HT-29 (cell line): ENCODE results near the gene LBHD2. TPM values are rescaled to one million over a fixed set of nuclear protein-coding genes. Genes with fewer than 3 reads are reported as not detected.
A peak's percentile ranks its signal among the peaks of the same experiment; 100 is the strongest.
"Not testable (repeated sequence)": the region's sequence is repeated elsewhere in the genome, so short reads cannot be mapped to it uniquely, and the experiment has no call there.

ENCODE experiments used
- DNase-seq: peaks from one replicate; pipeline ENCODE4 v3.0.0-alpha.2; 2015; ENCODE audit warnings: low spot score
- total RNA-seq: library from RNA; depleted of rRNA; stranded (reverse); fragments of >200 nt; shearing (Covaris generic); gene quantifications from 2 replicates; pipeline ENCODE4 v1.2.3, GENCODE V29; 2014

Gene LBHD2
- total RNA-seq, 1 experiment from 2014 or later: not detected

DNA sequence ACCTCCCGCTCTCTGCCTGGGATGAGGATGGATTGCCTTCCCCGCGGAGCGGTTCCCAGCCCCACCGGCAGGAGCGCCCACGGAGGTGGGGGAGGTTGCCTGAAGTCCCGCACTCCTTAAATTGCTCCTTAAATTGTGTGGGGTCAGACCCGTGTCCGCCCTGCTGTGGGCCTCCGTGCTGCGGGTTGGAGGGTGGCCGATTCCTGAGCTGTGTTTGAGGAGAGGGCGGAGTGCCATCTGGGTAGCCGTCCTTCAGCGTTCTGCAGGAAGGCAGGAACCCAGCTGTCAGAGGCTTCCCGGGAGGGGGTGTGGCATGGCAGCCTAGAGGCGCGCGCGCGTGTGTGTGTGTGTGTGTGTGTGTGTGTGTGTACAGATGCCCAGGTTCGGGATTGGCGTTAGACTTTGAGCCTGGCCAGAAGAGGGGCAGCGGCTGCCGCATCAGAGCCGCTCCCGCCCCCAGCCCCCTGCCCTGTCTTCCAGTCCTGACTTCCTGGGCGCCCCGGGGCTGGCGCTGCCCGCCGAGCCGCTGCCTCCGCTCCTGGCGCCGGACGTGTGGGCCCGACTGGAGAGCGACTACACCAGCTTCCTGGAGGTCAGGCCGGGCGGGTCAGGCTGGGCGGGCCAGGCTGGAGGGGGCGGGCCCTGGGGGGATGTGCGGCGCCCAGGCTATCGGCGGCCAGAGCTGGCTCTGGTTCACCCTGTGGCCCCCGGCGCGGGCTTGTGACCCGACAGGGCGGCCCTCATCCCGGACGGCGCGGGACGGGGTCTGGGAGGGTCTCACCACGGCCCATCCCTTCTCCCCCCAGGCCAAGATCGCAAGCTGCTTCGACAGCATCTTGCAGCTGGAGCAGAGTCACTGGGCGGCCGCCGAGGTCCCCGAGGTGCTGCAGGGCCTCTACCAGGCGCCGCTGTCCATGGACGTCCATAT is 19.7 kb downstream of the LBHD2 start:
- DNase-seq: no peak

DNA sequence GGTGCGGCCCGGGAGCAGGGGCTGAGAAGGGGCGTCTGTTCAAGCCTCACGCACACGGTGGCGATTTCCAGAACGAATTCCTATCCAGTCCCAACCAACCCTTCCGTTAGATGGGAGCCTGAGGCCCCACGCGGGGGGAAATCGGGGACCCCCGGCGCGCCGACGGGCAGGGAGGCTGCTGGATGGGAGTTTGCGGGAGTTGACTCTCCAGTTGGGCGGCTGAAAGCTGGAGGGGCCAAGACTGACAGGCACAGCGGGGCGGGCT is 20.3 kb downstream of the LBHD2 start:
- no peak for DNase-seq

DNA sequence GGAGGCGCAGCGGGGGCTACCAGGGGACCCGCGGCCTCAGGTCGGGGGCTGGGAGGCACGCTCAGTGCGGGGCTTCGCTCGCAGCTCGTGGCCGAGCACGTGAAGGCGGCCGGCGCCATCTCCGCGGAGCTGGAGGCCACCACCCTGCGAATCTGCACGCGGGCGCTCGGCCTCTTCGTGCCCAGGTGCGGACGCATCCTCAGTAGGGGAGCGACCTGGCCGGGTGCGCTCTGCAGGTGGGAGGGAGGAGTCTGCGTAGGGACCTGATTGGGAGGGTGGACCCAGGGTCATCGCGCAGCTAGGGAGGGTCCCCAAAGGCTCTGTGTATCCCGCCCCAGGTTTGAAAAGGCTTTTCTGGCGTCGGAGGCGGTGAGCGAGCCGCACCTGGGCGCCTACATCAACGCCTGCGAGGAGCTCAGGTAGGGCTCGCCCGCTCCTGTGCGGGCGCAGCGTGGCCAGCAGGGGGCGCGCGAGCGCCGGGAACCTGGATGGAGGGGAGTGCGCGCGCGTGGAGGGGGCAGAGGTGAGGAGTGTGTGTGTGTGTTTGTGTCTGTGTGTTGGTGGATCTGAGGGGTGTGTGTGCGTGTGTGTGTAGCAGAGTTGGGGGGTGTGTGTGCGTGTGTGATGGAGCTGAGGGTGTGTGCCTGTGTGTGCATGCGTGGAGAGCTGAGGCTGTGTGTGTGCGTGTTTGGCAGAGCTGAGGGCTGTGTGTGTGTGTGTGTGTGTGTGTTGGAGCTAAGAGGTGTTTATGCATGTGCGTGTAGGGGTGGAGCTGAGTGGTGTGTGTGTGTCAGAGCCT is 20.8 kb downstream of the LBHD2 start:
- peak; percentile 74 for DNase-seq

DNA sequence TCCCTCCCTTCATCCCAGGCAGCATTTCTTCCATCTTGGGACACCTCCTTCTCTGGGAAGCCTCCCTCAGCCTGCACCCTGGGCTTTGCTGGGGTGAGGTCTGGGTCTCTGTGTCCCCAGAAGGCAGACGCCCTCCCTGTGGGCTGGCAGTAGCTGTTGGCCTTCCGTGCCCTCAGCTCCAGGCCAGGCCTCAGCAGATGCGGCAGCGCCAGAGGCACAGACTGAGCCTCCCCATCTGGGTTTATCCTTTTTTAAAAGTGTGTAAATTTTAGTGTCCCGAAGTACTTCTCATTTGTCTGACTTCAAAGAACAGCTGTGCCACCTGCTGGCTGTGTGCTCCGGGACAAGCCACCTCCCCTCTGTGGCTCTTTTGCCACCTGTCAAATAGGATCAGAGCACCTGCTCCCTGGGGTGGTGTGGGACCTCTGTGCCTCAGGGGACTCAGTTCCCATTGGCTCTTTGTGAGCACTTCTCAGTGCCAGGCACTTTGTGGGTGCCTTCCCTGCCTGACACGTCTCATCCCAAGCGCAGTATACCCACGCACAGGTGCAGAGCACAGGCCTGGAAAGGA is 21.7 kb downstream of the LBHD2 start:
- DNase-seq: peak; percentile 30

DNA sequence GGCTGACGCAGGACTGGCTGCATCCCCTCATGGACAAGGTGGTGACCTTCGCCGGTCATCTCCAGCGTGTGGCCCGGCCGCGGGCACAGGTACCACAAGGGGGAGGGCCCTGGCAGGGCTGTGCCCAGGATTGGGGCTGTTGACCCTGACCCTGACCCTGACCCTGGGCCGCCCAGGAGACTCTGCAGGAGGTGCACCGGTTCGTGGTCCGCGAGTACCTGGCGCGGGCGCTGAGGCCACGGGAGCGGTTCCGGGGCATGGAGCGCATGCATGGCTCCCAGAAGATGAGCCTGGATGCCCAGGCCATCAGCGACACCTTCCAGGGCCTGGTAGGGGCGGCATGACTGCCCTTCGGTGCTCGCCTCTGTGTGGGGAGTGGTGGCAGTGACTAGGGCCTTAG is 23.4 kb downstream of the LBHD2 start:
- no peak for DNase-seq

DNA sequence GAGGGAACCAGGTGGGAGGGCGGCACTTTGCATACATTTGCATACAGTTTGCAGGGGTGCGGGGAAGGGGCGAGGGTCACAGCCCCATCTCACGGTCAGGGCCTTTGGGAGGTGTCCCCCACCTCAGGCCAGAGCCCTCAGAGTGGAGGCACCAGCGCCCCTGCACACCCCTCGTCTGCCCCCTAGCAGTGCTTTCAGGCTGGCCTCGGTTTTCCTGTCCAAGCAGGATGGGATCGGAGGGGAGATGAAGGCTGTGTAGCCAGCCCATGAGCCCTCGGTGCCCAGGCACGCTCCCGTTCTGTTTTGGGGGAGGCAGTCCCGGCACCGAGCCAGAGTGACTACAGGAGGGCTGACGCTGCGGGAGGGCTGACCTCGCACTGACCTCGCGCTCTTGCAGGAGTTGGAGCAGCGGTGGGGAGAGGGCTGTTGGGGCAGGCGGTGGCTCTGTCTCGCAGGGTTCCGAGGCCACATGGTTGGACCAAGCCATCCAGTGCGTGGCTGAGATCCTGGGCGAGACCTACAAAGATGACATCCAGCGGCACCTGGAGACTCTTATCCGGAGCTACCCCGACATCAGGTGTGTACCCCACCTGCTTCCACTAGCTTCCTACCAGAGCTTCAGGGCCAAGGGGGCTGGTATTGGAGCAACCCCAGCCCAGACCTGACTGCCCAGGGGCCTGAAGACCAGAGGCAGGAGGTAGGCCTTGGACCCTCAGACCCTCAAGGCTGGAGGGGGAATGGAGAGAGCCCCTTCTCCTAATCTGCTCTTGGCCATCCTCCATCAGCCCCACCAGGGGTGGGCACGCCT is 24.1 kb downstream of the LBHD2 start:
- no peak for DNase-seq

DNA sequence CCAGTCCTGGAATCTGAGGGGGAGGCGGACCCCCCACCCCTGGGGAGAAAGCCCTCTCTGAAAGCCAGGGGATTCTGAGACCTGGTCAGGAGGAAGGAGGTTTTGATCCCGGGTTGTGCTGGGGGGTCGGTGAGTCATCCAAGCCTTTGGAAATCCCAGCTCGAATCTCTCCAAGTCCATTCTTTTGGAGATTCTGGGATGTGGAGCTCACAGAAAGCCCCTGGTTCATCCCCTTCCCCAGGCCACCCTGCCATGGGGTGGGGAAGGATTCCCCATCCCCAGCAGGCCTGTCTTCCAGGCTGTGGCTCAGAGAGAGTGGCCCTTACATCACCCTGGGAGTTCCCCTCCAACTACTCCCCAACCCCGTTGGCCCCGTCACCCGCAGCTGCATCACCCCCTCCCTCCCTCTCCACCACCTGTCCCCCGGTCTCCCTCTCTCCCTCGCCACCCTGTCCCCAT is 24.8 kb downstream of the LBHD2 start:
- DNase-seq: no peak

DNA sequence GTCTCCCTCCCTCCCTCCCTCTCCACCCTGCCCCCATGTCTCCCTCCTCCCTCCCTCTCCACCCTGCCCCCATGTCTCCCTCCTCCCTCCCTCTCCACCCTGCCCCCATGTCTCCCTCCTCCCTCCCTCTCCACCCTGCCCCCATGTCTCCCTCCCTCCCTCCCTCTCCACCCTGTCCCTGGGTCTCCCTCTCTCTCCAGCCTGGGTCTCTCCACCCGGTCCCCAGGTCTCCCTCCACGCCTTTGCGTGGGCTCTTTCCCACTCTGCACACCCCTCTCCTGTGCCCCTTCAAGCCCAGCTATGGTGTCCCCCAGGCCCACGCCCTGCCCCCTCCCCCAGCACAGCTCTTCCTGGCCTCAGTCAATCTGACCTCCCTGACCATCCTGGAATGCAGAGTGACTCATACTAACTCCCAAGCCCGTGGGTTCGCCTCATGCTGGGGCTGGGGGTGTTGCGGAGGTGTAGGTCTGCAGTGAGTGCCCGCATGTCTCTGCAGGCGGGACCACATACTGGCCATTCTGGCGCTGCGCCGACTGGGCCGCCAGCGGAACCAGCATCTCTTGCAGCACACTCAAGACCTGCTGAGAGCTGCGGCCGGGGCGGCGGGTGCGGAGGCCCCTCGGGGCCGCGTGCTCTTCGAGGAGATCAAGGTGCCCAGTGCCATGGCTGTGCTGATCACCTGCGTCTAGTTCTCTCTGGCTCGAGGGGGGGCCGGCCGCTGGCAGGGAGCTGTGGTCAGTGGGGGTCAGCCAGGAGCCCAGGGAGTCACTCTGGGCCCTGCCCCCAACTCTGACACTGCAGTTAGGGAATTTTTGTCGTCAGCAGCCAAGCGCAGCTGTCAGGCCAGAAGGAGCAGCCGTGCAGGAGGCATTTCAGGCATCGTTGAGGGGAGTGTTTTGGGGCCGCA is 25.8 kb downstream of the LBHD2 start:
- no peak for DNase-seq

DNA sequence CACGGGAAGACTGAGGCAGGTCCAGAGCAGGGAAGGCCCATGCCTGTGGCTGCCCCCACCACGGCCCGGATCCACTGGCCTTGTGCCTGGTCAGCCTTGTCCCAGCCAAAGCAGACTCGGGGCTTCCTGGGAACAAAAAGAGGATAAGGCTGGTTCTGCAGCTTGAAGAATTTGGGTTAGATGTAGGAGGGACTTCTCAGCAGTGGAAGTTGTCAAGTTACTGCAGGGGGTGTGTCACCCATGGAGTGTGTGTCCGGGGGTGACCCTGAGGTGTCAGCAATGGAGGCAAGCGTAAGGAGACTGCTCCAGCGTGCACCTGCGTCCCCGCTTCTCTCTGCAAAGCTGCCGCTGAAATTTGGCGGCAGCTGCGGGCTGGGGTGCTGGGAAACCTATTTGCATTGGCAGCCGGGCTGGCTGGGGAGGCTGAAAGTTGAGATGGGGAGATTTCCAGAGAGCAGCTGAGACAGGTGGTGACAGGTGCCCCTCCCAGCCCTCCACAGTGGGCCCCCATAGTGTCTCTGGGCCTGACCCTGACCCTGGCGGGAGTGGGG is 26.7 kb downstream of the LBHD2 start:
- no peak for DNase-seq

DNA sequence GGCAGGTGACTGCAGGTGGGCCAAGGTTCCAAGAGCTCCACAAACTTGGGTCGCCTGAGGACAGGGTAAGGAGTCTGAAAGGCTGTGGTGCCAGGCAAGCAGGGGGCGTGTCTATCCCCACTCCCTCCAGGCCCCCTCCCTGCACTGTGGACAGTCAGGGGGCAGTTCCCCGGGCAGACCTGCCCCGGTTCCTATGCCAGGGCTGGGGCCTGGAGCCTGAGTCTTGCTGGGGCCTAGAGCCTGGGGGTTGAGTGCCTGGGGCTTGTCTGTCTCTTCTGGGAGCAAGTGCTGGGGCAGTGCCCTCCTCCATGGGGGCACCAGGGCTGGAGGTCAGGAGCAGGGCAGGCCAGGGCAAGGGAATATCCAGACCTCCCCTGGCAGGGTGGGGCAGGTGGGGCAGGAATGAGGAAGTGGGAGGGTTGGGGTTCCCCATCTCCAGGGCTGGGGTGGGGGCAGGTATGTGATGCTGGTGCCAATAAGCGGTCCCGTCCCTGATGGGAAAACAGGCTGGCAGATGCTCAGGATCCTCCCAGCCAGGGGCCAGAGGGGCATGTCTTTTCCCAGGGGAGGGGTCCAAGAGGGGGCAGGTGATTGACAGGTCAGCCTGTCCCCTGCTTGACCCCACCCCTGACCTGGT is 27.3 kb downstream of the LBHD2 start:
- no peak for DNase-seq

DNA sequence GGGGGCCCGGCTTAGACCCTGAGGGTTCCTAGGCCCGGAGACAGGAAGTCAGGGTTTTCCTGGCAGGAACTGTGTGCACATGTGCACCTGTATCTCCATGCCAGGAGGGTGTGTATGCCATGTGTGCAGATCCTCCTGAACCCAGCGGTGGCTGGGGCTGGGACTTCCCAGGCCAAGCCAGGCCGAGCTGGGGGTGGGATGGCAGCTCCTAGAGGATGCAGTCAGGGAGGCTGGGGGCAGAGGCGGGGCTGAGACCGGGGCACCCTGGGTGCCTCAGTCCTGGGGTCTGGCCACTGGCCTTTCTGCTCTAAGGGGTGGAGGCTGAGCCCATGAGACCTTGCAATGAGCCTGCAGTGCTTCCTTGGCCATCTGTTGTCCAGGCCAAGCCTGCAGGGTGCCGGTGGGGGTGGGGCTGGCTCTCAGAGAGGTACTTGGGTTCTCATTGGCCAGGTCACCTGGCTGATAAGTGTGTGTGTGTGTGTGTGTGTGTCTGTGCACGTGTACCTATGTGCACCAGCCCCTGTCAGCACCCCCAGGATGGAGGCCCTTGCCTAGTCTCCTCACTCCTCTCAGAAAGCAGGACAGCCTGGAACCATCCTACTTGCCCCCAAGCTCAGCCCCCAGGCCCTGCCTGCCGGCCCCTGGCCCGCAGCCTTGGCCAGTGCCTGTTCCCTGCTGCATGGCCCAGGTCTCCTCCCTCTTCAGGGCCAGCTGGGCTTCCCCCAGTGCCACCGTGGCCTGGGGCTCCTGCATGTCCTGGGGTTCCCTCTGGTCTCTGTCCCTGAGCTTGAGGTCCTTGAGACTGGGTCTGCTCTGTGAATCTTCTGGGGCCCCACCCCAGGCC is 28.6 kb downstream of the LBHD2 start:
- DNase-seq: no peak

DNA sequence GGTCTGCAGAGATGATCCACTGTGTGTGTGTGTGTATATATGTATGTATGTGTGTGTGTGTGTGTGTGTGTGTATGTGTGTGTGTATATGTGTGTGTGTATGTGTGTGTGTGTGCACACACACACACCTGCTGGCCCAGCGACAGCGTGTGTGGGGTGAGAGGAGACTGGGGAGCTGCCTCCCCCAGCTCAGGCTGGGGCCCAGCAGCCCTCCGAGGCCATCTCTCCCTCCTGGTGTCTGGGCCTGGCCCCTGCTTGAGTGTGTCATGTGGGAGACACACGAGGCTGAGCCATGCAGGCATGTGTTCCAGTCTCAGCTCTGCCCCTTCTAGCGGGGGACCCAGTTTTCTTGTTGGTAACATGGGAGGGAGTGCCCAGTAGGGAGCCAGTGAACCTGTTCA is 29.3 kb downstream of the LBHD2 start:
- DNase-seq: no peak

DNA sequence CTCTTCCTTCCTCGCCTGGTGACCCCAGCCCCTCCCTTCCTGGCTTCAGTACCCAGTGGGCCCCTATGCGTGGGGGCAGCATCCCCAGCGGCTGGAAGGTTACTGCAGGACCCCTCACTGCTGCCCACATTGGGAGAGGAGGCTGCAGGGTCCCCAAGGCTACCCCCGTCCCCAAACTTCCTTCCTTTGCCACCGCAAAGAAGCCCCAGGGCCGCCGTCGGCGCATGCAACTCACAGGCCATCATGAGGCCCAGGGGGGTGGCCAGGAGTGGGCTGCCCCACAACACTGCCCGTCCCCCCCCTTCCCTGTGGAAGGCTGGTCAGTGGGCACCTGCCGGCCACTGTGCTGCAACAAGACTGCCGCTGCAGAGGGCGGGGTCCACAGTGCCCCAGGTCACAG is 29.8 kb downstream of the LBHD2 start:
- no peak for DNase-seq

DNA sequence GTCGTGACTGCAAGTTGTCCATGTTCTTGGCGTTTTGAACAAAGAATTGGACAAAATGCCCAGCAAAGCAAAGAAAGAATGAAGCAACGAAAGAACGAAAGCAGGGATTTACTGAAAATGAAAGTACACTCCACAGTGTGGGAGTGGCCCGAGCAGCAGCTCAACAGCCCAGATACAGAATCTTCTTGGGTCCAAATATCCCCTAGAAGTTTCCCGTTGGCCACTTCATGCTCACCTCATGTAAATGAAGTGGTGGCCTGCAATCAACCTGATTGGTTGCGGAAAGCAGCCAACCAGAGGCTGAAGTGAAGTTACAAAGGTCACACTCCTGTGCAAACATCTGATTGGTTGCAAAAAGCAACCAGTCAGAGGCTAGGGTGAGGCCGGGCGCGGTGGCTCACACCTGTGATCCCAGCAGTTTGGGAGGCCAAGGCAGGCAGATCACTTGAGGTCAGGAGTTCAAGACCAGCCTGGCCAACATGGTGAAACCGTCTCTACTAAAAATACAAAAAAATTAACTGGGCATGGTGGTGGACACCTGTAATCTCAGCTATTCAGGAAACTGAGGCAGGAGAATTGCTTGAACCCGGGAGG is 31.2 kb downstream of the LBHD2 start:
- DNase-seq: not testable (repeated sequence)

DNA sequence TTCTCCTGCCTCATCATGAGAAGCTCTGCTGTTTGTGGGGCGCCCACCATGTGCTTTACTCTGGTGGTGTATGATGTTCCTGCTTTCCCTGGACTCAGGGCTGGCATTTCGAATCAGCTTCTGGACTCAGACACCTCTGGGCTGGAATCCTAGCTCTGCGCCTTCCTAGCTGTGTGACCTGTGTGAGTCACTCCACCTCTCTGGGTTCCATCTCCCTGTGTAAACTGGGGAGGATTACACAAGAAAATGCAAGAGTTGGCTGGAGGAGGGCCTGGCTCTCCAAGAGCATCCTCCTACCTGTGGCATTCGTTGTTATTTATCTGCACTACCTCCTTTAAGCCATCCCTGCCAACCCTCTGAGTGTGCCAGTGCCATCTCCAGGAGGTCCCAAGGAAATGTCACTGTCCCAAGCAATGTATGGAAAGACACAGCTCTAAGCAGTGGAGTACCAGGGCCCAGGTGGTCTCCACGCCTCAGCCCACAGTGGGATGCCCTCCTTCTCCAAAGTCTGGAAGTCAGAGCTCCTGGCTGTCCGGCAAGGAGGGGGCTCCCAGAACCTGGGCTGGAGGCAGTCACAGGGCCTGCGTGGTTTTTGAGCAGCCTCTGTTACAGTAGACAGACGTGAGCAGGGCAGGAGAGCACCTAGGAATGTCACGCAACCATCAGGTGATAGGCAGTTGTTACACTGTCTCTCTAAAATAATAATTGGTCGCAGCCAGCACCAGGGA is 32.0 kb downstream of the LBHD2 start:
- DNase-seq: peak; percentile 22

DNA sequence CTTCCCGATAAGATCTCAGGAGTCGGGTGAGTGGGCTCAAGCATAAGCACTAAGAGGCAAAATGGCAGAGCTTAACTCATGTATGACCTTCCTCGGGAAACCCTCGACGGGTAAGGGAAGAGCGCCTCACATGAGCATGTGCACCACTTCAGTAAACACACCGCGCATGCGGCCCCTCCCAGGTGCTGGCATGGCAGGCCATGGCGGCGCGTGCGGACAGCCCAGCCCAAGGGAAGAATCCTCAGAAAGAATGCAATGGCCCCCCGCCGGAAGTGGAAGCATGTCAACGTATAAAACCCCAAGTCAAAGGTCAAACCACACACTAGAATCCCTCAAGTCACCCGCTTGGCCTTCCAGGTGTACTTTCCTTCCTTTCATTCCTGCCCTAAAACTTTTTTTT is 32.6 kb downstream of the LBHD2 start:
- peak; percentile 78 for DNase-seq

DNA sequence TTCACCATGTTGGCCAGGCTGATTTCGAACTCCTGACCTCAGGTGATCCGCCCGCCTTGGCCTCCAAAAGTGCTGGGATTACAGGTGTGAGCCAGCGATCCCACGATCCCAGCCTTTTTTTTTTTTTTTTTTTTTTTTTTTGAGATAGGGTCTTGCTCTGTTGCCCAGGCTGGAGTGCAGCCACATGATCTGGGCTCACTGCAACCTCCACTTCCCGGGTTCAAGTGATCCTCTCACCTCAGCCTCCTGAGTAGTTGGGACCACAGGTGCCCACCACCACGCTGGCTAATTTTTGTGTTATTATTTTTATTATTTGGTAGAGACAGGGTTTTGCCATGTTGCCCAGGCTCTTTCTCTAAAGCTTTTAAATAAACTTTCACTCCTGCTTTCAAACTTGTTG is 33.5 kb downstream of the LBHD2 start:
- not testable (repeated sequence) for DNase-seq
